HepG2 (cell line): ENCODE measurements around the gene BAHCC1. TPM values are rescaled to one million over a fixed set of nuclear protein-coding genes. Genes with fewer than 3 reads are reported as not detected.
A peak's percentile ranks its signal among the peaks of the same experiment; 100 is the strongest.

Experiments
- ATF5 ChIP-seq: sonication (generic); formaldehyde crosslinking; IDR thresholded peaks from 2 replicates; pipeline ENCODE4 v1.4.0; 2020; ENCODE audit warnings: mild to moderate bottlenecking, low read depth, missing genetic modification reagents
- CBX1 ChIP-seq: IDR thresholded peaks from one replicate; pipeline ENCODE4 v1.6.1; 2016; ENCODE audit warnings: antibody characterized with exemption, low read depth
- EEA1 ChIP-seq: sonication (generic); formaldehyde crosslinking; IDR thresholded peaks from 2 replicates; pipeline ENCODE4 v1.5.1; 2020; ENCODE audit warnings: mild to moderate bottlenecking, missing genetic modification reagents, borderline replicate concordance
- FOXK1 ChIP-seq: sonication (generic); formaldehyde crosslinking; IDR thresholded peaks from 2 replicates; pipeline ENCODE4 v1.4.0; 2020; ENCODE audit warnings: low read depth, missing genetic modification reagents, borderline replicate concordance
- HNRNPH1 ChIP-seq: fragments of 200-400 bp; formaldehyde crosslinking; optimal IDR thresholded peaks from 2 replicates; pipeline ENCODE3; 2017; ENCODE audit warnings: mild to moderate bottlenecking, low read depth, low read length
- IRF1 ChIP-seq: sonication (generic); formaldehyde crosslinking; IDR thresholded peaks from 2 replicates; pipeline ENCODE4 v1.4.0; 2020; ENCODE audit warnings: low read depth, mild to moderate bottlenecking, missing genetic modification reagents
- KLF6 ChIP-seq: IDR thresholded peaks from 2 replicates; pipeline ENCODE4 v1.8.0; 2016; ENCODE audit warnings: missing biosample characterization, missing genetic modification reagents
- PAWR ChIP-seq: sonication (generic); formaldehyde crosslinking; IDR thresholded peaks from 2 replicates; pipeline ENCODE4 v1.4.0; 2020; ENCODE audit warnings: missing genetic modification reagents, mild to moderate bottlenecking, borderline replicate concordance
- RELA ChIP-seq: sonication (generic); formaldehyde crosslinking; IDR thresholded peaks from 2 replicates; pipeline ENCODE4 v1.4.0; 2020; ENCODE audit warnings: missing genetic modification reagents
- SMARCC2 ChIP-seq: fragments of 450-650 bp; IDR thresholded peaks from 2 replicates; pipeline ENCODE4 v1.6.1; 2017; ENCODE audit warnings: antibody characterized with exemption, mild to moderate bottlenecking
- TBP ChIP-seq: sonication (generic); formaldehyde crosslinking; IDR thresholded peaks from 2 replicates; pipeline ENCODE4 v1.5.0; 2020; ENCODE audit warnings: missing genetic modification reagents
- TGIF2 ChIP-seq: IDR thresholded peaks from 2 replicates; pipeline ENCODE4 v1.6.1; 2016; ENCODE audit warnings: control low read depth, missing compliant biosample characterization
- TOE1 ChIP-seq: sonication (generic); formaldehyde crosslinking; IDR thresholded peaks from 2 replicates; pipeline ENCODE4 v1.4.0; 2020; ENCODE audit warnings: mild to moderate bottlenecking, missing genetic modification reagents
- ZBTB49 ChIP-seq: sonication (generic); formaldehyde crosslinking; IDR thresholded peaks from 2 replicates; pipeline ENCODE4 v1.4.0; 2020; ENCODE audit warnings: missing genetic modification reagents, borderline replicate concordance
- ZHX1 ChIP-seq: sonication (generic); formaldehyde crosslinking; IDR thresholded peaks from 2 replicates; pipeline ENCODE4 v1.8.1; 2022; ENCODE audit warnings: low read depth, mild to moderate bottlenecking, missing genetic modification reagents
- ZNF414 ChIP-seq: sonication (generic); formaldehyde crosslinking; IDR thresholded peaks from 2 replicates; pipeline ENCODE4 v1.5.0; 2020; ENCODE audit warnings: missing genetic modification reagents
- ZNF547 ChIP-seq: sonication (generic); formaldehyde crosslinking; IDR thresholded peaks from 2 replicates; pipeline ENCODE4 v1.5.1; 2020; ENCODE audit warnings: mild to moderate bottlenecking, missing genetic modification reagents
- ZNF589 ChIP-seq: sonication (generic); formaldehyde crosslinking; conservative IDR thresholded peaks from 2 replicates; pipeline ENCODE4 v1.8.0; 2022; ENCODE audit warnings: mild to moderate bottlenecking, moderate library complexity, missing genetic modification reagents
- ZNF614 ChIP-seq: IDR thresholded peaks from 2 replicates; pipeline ENCODE4 v1.6.1; 2018; ENCODE audit warnings: missing biosample characterization, missing genetic modification reagents, inconsistent platforms, borderline replicate concordance
- ZNF619 ChIP-seq: sonication (generic); formaldehyde crosslinking; IDR thresholded peaks from 2 replicates; pipeline ENCODE4 v1.4.0; 2020; ENCODE audit warnings: mild to moderate bottlenecking, missing genetic modification reagents
- ZNF737 ChIP-seq: sonication (generic); formaldehyde crosslinking; IDR thresholded peaks from 2 replicates; pipeline ENCODE4 v1.5.0; 2020; ENCODE audit warnings: missing genetic modification reagents, mild to moderate bottlenecking, borderline replicate concordance
- ZNF740 ChIP-seq: sonication (generic); formaldehyde crosslinking; IDR thresholded peaks from 2 replicates; pipeline ENCODE4 v1.4.0; 2020; ENCODE audit warnings: missing genetic modification reagents
- ZNF775 ChIP-seq: sonication (generic); formaldehyde crosslinking; IDR thresholded peaks from 2 replicates; pipeline ENCODE4 v1.4.0; 2020; ENCODE audit warnings: missing genetic modification reagents, mild to moderate bottlenecking, moderate library complexity, borderline replicate concordance
- polyA plus RNA-seq, 8 experiments: library from polyadenylated mRNA; depleted of rRNA in 3 of 8; stranded (reverse) in 7 of 8; unstranded in 1 of 8; fragments of >200 nt; fragmentation: Illumina TruSeq in 4 of 8; extraction: Trizol in 4 of 8; gene quantifications; 2 replicates each; pipeline versions ENCODE4 v1.2.1 to v1.2.3, GENCODE V29; 2011 to 2016; ENCODE audit warnings: low read depth in 4 of 8, missing spikeins in 1 of 8, mixed read lengths in 1 of 8; ENCODE audit not compliant: insufficient read depth in 1 of 8
- total RNA-seq, 5 experiments: library from RNA; depleted of rRNA; stranded (reverse); fragments of >200 nt; fragmentation: Illumina TruSeq; extraction: Trizol; gene quantifications; 2 replicates each; pipeline ENCODE4 v1.2.3, GENCODE V29; 2016; ENCODE audit warnings: low read depth in 1 of 5

Gene BAHCC1
- total and polyA plus RNA-seq, 2 of the 13 experiments (the other 11 are each of a cell fraction or from before 2014, with no cell fraction given), result 1.4 to 1.7 TPM

- peak; percentile 65; the same call in 1 of the 2 replicates for TF ChIP-seq EEA1 (CRISPR knock-in tag)
- TF ChIP-seq ZNF619 (CRISPR knock-in tag), result no peak
- no peak for TF ChIP-seq ATF5 (CRISPR knock-in tag)
- TF ChIP-seq FOXK1 (CRISPR knock-in tag), result no peak
- TF ChIP-seq CBX1, result no peak
- TF ChIP-seq ZNF737 (CRISPR knock-in tag), result no peak
- TF ChIP-seq HNRNPH1, result no peak
- no peak for TF ChIP-seq ZNF775 (CRISPR knock-in tag)
- TF ChIP-seq ZNF414, result no peak
- TF ChIP-seq ZHX1 (CRISPR knock-in tag), result no peak
- no peak for TF ChIP-seq SMARCC2
- no peak for TF ChIP-seq IRF1 (CRISPR knock-in tag)
- TF ChIP-seq ZNF614, result no peak
- TF ChIP-seq TGIF2 (CRISPR knock-in tag), result no peak
- TF ChIP-seq ZBTB49 (CRISPR knock-in tag), result no peak
- TF ChIP-seq RELA (CRISPR knock-in tag), result no peak
- peak; percentile 26 for TF ChIP-seq KLF6
- TF ChIP-seq TOE1 (CRISPR knock-in tag), result no peak
- no peak for TF ChIP-seq ZNF589 (CRISPR knock-in tag)
- no peak for TF ChIP-seq TBP
- peak; percentile 63; the same call in 1 of the 2 replicates for TF ChIP-seq ZNF547 (CRISPR knock-in tag)
- no peak for TF ChIP-seq PAWR (CRISPR knock-in tag)
- TF ChIP-seq ZNF740, result no peak
Observed at GRCh38 chr17:81513753-81514488, 118.7 kb downstream of the BAHCC1 start (continued).
